HK-2 (cell line): ENCODE data around the gene SLFN5.
"Not testable (repeated sequence)": the region's sequence is repeated elsewhere in the genome, so short reads cannot be mapped to it uniquely, and the experiment has no call there.

ENCODE experiments used
- DNase-seq: peaks from one replicate; pipeline ENCODE4 v3.0.0-alpha.2; 2018; ENCODE audit not compliant: unreplicated experiment

Gene SLFN5

GRCh38 chr17:35242158-35242804 is 591 bp upstream of the SLFN5 start:
- peak; percentile 74 for DNase-seq

GRCh38 chr17:35243561-35244340 is 879 bp downstream of the SLFN5 start:
- peak; percentile 66 for DNase-seq

- DNase-seq = peak; percentile 79
Measured at GRCh38 chr17:35244341-35245195, 1.7 kb downstream of the SLFN5 start.

GRCh38 chr17:35245196-35245486 is 2.3 kb downstream of the SLFN5 start:
- peak; percentile 8 for DNase-seq

- no peak for DNase-seq
Measured at GRCh38 chr17:35252651-35253050, 9.8 kb downstream of the SLFN5 start.

- peak; percentile 24 for DNase-seq
Measured at GRCh38 chr17:35254107-35254773, 11.4 kb downstream of the SLFN5 start.

GRCh38 chr17:35255316-35255715 is 12.4 kb downstream of the SLFN5 start:
- DNase-seq = no peak

- DNase-seq = no peak
Measured at GRCh38 chr17:35256629-35257028, 13.8 kb downstream of the SLFN5 start.

- no peak for DNase-seq
Measured at GRCh38 chr17:35257208-35257659, 14.4 kb downstream of the SLFN5 start.

GRCh38 chr17:35259001-35259400 is 16.1 kb downstream of the SLFN5 start:
- no peak for DNase-seq

GRCh38 chr17:35265071-35265470 is 22.2 kb downstream of the SLFN5 start:
- DNase-seq = no peak

GRCh38 chr17:35265566-35266141 is 22.8 kb downstream of the SLFN5 start:
- no peak for DNase-seq

GRCh38 chr17:35274167-35275066 is 31.5 kb downstream of the SLFN5 start:
- not testable (repeated sequence) for DNase-seq

- not testable (repeated sequence) for DNase-seq
Measured at GRCh38 chr17:35278454-35278853, 35.6 kb downstream of the SLFN5 start.

- not testable (repeated sequence) for DNase-seq
Measured at GRCh38 chr17:35278876-35279275, 36.0 kb downstream of the SLFN5 start.

GRCh38 chr17:35283767-35284166 is 40.9 kb downstream of the SLFN5 start:
- DNase-seq = no peak

GRCh38 chr17:35284955-35285354 is 42.1 kb downstream of the SLFN5 start:
- DNase-seq = no peak

GRCh38 chr17:35286120-35286781 is 43.4 kb downstream of the SLFN5 start:
- no peak for DNase-seq

- DNase-seq = no peak
Measured at GRCh38 chr17:35287286-35287811, 44.5 kb downstream of the SLFN5 start.

GRCh38 chr17:35289222-35289621 is 46.4 kb downstream of the SLFN5 start:
- no peak for DNase-seq
